Panc1 (cell line): ENCODE results near the gene STIP1.

Experiments used
- CTCF ChIP-seq: fragments of 450-650 bp; IDR thresholded peaks from 2 replicates; pipeline ENCODE4 v1.5.1; 2017; ENCODE audit warnings: mild to moderate bottlenecking
- SIN3A ChIP-seq: IDR thresholded peaks from 2 replicates; pipeline ENCODE4 v1.6.1; 2012; ENCODE audit warnings: low read depth, mild to moderate bottlenecking, low read length, moderate library complexity, borderline replicate concordance; ENCODE audit not compliant: insufficient read depth

DNA sequence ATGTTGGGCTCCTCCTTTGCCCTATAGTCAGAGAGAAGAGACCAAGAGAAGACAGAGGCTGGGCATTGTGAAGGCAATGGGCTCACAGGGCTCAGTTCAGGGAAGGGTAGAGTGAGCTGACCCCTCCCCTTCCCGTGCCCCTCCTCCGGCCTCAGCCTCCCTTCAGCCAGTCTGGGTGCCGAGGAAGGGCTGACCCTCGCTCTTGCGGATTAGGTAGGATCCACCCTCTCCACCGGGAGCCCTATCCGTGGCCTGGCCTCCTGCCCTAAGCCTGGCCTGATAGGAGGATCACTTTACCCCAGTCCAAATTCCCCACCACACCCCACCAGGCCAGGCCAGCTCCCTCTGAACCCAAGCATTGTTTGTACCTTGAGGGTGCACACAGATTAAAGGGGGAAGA, 62.6 kb downstream of the STIP1 start:
- TF ChIP-seq CTCF: no peak
- no peak for TF ChIP-seq SIN3A
